OCI-LY3 (cell line): ENCODE data around the gene TALDO1.
A peak's percentile ranks its signal among the peaks of the same experiment; 100 is the strongest.

Experiments used
- H2AFZ ChIP-seq: fragments of 200-600, 300-600 bp; shearing (Covaris generic); 2 replicates; pipeline ENCODE4 v1.6.0; 2014; ENCODE audit warnings: antibody characterized with exemption, low read depth, low read length
- H3K27ac ChIP-seq: fragments of 200-600, 300-600 bp; sonication (generic); 2 replicates; pipeline ENCODE4 v1.5.1; 2014; ENCODE audit warnings: mild to moderate bottlenecking, low read length, moderate library complexity, mixed read lengths
- H3K27me3 ChIP-seq: fragments of 200-600, 300-600 bp; sonication (generic); 2 replicates; pipeline ENCODE4 v1.6.1; 2014; ENCODE audit warnings: low read depth, low read length, mixed read lengths
- H3K36me3 ChIP-seq: fragments of 200-600, 300-600 bp; sonication (generic); replicated peaks from 2 replicates; pipeline ENCODE3; 2014; ENCODE audit warnings: low read depth, low read length, mixed read lengths
- H3K4me1 ChIP-seq: fragments of 300-600, 200-600 bp; sonication (generic); 2 replicates; pipeline ENCODE4 v1.6.1; 2014; ENCODE audit warnings: low read length, mixed read lengths
- H3K4me2 ChIP-seq: fragments of 200-600, 300-600 bp; sonication (generic); 2 replicates; pipeline ENCODE4 v1.6.1; 2014; ENCODE audit warnings: low read length, mixed read lengths
- H3K4me3 ChIP-seq: fragments of 300-600, 200-600 bp; sonication (generic); 2 replicates; pipeline ENCODE4 v1.5.1; 2014; ENCODE audit warnings: antibody characterized with exemption, mild to moderate bottlenecking, low read length, moderate library complexity
- H3K79me2 ChIP-seq: fragments of 300-600, 200-600 bp; shearing (Covaris generic); 2 replicates; pipeline ENCODE4 v1.6.1; 2014; ENCODE audit warnings: mild to moderate bottlenecking, low read length, mixed read lengths
- H3K9ac ChIP-seq: fragments of 300-600, 200-600 bp; shearing (Covaris generic); 2 replicates; pipeline ENCODE4 v1.6.0; 2014; ENCODE audit warnings: mild to moderate bottlenecking, low read length, moderate library complexity
- H3K9me3 ChIP-seq: fragments of 200-600, 300-600 bp; shearing (Covaris generic); 2 replicates; pipeline ENCODE4 v1.6.1; 2014; ENCODE audit warnings: low read length, mixed read lengths; ENCODE audit not compliant: insufficient read depth
- H4K20me1 ChIP-seq: fragments of 200-600, 300-600 bp; sonication (generic); 2 replicates; pipeline ENCODE4 v1.6.1; 2016; ENCODE audit warnings: low read length, mixed read lengths; ENCODE audit not compliant: insufficient read depth
- CTCF ChIP-seq: fragments of 200-600, 300-600 bp; sonication (generic); IDR thresholded peaks from 2 replicates; pipeline ENCODE4 v1.5.1; 2014; ENCODE audit warnings: antibody characterized with exemption, low read length, low read depth
- EZH2phosphoT487 ChIP-seq: fragments of 200-600 bp; shearing (Covaris generic); IDR thresholded peaks from 2 replicates; pipeline ENCODE4 v1.6.1; 2018; ENCODE audit warnings: antibody characterized with exemption, mixed run types, low read depth

Gene TALDO1

DNA sequence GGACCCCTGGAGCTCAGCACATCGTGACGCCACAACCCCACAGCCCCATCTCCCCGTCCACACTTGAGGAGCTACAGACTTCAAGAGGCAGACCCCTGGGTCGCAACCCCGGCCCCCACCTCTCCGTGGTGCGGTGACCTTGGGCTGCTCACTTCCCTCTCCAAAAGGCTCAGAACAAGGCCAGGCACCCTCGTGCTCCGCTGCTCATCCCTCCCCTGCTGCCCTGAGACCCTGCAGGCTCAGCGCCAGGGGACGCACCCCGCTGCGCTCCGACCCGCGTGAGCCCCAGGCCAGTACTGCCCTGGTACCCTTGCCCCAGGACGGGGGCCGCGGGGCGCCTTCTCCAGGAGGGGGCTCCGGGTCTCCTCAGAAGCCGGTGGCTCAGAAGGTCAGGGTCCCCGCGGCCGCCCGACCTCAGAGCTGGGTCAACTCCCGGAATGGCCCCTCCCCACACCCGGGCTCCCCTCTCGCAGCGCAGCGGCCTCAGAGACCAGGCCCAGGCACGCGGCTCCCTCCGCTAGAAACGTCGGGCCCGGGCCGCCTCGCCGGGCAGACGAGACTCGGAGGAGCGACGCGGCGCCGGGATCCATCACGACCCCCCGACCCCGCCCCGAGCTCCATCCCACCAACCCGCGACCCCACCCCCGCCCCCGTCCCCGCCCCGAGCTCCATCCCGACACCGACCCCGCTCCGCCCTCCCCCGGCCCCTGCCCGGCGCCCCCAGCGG is 29.5 kb downstream of the TALDO1 start:
- H3K79me2 ChIP-seq = peaks cover 66% of the 10 kb centered on the region
- H2AFZ ChIP-seq = no peak overlapping the region
- H3K9ac ChIP-seq = peak overlapping the region; percentile 83
- peaks cover 13% of the 10 kb centered on the region for H3K36me3 ChIP-seq
- H3K4me2 ChIP-seq = peak overlapping the region; percentile 97
- peaks cover 31% of the 10 kb centered on the region for H4K20me1 ChIP-seq
- TF ChIP-seq EZH2phosphoT487 = no peak
- TF ChIP-seq CTCF = no peak
- H3K4me3 ChIP-seq = peak overlapping the region; percentile 98
- H3K9me3 ChIP-seq = no peaks in the 10 kb centered on the region
- peaks cover 13% of the 10 kb centered on the region for H3K4me1 ChIP-seq
- peak overlapping the region; percentile 47 for H3K27ac ChIP-seq
- no peaks in the 10 kb centered on the region for H3K27me3 ChIP-seq

GRCh38 chr11:777288-778255 is 30.3 kb downstream of the TALDO1 start, which contains the start of gene GATD1:
Gene GATD1, minus strand, starts transcription at chr11:777487. Its CDS starts 25 bp downstream, at chr11:777462.
- Histone ChIP-seq H3K9ac (peak within 1 kb of the TSS; percentile 83), H3K79me2 (peaks cover 59% of the 10 kb centered on the region), H3K27ac (peak within 1 kb of the TSS; percentile 50), H3K4me2 (peak within 1 kb of the TSS; percentile 97), H3K9me3 (no peaks in the 10 kb centered on the region), H2AFZ (peak within 1 kb of the TSS; percentile 49), H3K4me3 (peak within 1 kb of the TSS; percentile 98), H4K20me1 (peaks cover 31% of the 10 kb centered on the region), H3K36me3 (peaks cover 12% of the 10 kb centered on the region), H3K27me3 (no peaks in the 10 kb centered on the region), H3K4me1 (peaks cover 13% of the 10 kb centered on the region)
- TF ChIP-seq EZH2phosphoT487 = no peak
- no peak for TF ChIP-seq CTCF

GRCh38 chr11:778976-779954 is 32.0 kb downstream of the TALDO1 start:
- Histone ChIP-seq H4K20me1 (peaks cover 17% of the 10 kb centered on the region), H3K4me2 (no peak overlapping the region), H3K9ac (no peak overlapping the region), H2AFZ (no peak overlapping the region), H3K9me3 (no peaks in the 10 kb centered on the region), H3K4me1 (peaks cover 13% of the 10 kb centered on the region), H3K4me3 (no peak overlapping the region), H3K27ac (no peak overlapping the region), H3K36me3 (peaks cover 6% of the 10 kb centered on the region), H3K27me3 (no peaks in the 10 kb centered on the region), H3K79me2 (peaks cover 42% of the 10 kb centered on the region)
- TF ChIP-seq EZH2phosphoT487 (no peak), CTCF (peak; percentile 12; the same call in 1 of the 2 replicates)
